Right ventricle myocardium inferior (tissue), 1 donor: Measurements from ENCODE around the gene LRRC3C. TPM values are rescaled to one million over a fixed set of nuclear protein-coding genes. Genes with fewer than 3 reads are reported as not detected.

Experiments used
- total RNA-seq: library from RNA; stranded (reverse); fragmentation: NEBNext Ultra II Directional; extraction: Animal tissue kit (Norgen Biotek cat#: 25700); gene quantifications from one replicate; pipeline ENCODE4 v1.2.1, GENCODE V29; 2021
- donor health status: DM: no; HTN: yes; CAD: no; lungs with severe emphysema.

Gene LRRC3C
- total RNA-seq, 1 donor from 2014 or later, result not detected

Other genes starting within 250 kb of the LRRC3C start
- gene PGAP3, start 239.7 kb upstream of the LRRC3C start, total RNA-seq, result 10.4 TPM
- 68.7 TPM for gene ERBB2, start 227.7 kb upstream of the LRRC3C start, total RNA-seq
- 49.4 TPM for gene MIEN1, start 197.2 kb upstream of the LRRC3C start, total RNA-seq
- gene GRB7, start 189.8 kb upstream of the LRRC3C start, total RNA-seq, result 2.4 TPM
- gene IKZF3, start 63.4 kb upstream of the LRRC3C start, total RNA-seq, result 0.32 TPM
- gene ZPBP2, start 59.5 kb upstream of the LRRC3C start, total RNA-seq, result not detected
- 2.1 TPM for gene GSDMB, start 9.1 kb upstream of the LRRC3C start, total RNA-seq
- gene ORMDL3, start 131 bp upstream of the LRRC3C start, total RNA-seq, result 34.7 TPM
- 1.4 TPM for gene GSDMA, start 35.3 kb downstream of the LRRC3C start, total RNA-seq
- gene PSMD3, start 53.1 kb downstream of the LRRC3C start, total RNA-seq, result 86.9 TPM
- gene CSF3, start 87.7 kb downstream of the LRRC3C start, total RNA-seq, result not detected
- gene MED24, start 126.7 kb downstream of the LRRC3C start, total RNA-seq, result 53.9 TPM
- 88.3 TPM for gene THRA, start 135.2 kb downstream of the LRRC3C start, total RNA-seq
- 24.9 TPM for gene NR1D1, start 172.9 kb downstream of the LRRC3C start, total RNA-seq
- 51.4 TPM for gene MSL1, start 194.2 kb downstream of the LRRC3C start, total RNA-seq
- 49.1 TPM for gene CASC3, start 212.8 kb downstream of the LRRC3C start, total RNA-seq
- gene RAPGEFL1, start 249.7 kb downstream of the LRRC3C start, total RNA-seq, result 2.1 TPM